ENCODE results near the gene SERPING1.

The SERPING1 gene

DNA sequence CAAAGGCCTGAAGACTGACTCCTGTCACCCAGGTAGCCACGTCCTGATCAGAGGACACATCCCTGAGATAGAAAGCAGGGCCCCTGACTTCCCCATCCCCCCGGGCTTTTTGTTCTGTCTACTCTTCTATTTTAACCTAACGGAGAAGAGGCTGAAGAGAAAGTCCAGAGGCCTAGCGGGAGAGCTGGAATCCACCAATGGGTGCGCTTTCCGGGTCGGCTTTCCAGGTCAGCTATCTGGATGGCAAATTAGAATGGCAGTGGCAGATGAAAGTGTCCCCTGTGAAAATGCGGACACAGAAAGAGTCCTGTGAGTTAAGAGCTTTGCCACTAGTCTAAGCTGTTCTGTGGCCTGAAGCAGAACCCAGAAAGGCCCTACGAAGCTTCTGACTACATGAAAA lies 13.1 kb upstream of the SERPING1 start:
- H2BK5ac ChIP-seq (ENCODE audit: low read depth, low read length, poor library complexity, severe bottlenecking), result no peak overlapping the region
- H4K8ac ChIP-seq (ENCODE audit: low read length), result no peak overlapping the region
- H3K27me3 ChIP-seq (ENCODE audit: control insufficient read depth in 1 of 2, insufficient read depth in 1 of 2, low read length in 2 of 2), result peaks cover 0 to 12% of the 10 kb centered on the region in 2 experiments
- H3K18ac ChIP-seq (ENCODE audit: low read depth in 1 of 2, low read length in 2 of 2), result no peak overlapping the region
- no peaks in the 10 kb centered on the region for H3K9me3 ChIP-seq (ENCODE audit: control insufficient read depth, low read length)
- H3K79me1 ChIP-seq (replicated peaks; ENCODE audit: low read length, poor library complexity, severe bottlenecking), result no peaks in the 10 kb centered on the region
- no peaks in the 10 kb centered on the region for H3K36me3 ChIP-seq (ENCODE audit: control insufficient read depth in 1 of 2, insufficient read depth in 2 of 2, low read depth in 1 of 2, low read length in 2 of 2)
- H3K4me2 ChIP-seq (ENCODE audit: low read length, poor library complexity, severe bottlenecking), result no peak overlapping the region
- H2BK12ac ChIP-seq (ENCODE audit: low read length in 2 of 2), result no peak overlapping the region
- no peak overlapping the region for H2AFZ ChIP-seq (ENCODE audit: low read depth, low read length)
- WGBS, result 82% methylated on average over 9 of the region's 9 CpGs
- H2AK5ac ChIP-seq (ENCODE audit: low read length, severe bottlenecking), result no peak overlapping the region
- DNase-seq, result no peak
- no peak overlapping the region for H4K91ac ChIP-seq (ENCODE audit: low read length)
- no peaks in the 10 kb centered on the region for H3K4me1 ChIP-seq (ENCODE audit: control insufficient read depth, insufficient read depth, low read depth, low read length)
- H3K9ac ChIP-seq (ENCODE audit: low read length), result no peak overlapping the region
- no peak overlapping the region for H3K4me3 ChIP-seq (ENCODE audit: insufficient read depth in 1 of 2, low read depth in 1 of 2, low read length in 2 of 2)
- H3K4ac ChIP-seq (ENCODE audit: low read depth in 1 of 2, low read length in 2 of 2), result no peak overlapping the region
- no peak overlapping the region for H2BK120ac ChIP-seq (ENCODE audit: low read depth, low read length)
- no peak overlapping the region for H3K27ac ChIP-seq (ENCODE audit: low read length, poor library complexity, severe bottlenecking)
- no peak overlapping the region for H3K23ac ChIP-seq (ENCODE audit: low read length in 2 of 2)
- H3K14ac ChIP-seq (ENCODE audit: low read length in 2 of 2), result no peak overlapping the region
- no peak overlapping the region for H2BK15ac ChIP-seq (ENCODE audit: low read depth, poor library complexity, severe bottlenecking)

- no peak overlapping the region for H3K18ac ChIP-seq (ENCODE audit: low read depth in 1 of 2, low read length in 2 of 2)
- H3K23ac ChIP-seq (ENCODE audit: low read length in 2 of 2), result no peak overlapping the region
- no peaks in the 10 kb centered on the region for H3K9me3 ChIP-seq (ENCODE audit: control insufficient read depth, low read length)
- H3K4ac ChIP-seq (ENCODE audit: low read depth in 1 of 2, low read length in 2 of 2), result no peak overlapping the region
- H2BK120ac ChIP-seq (ENCODE audit: low read depth, low read length), result no peak overlapping the region
- no peak overlapping the region for H3K4me3 ChIP-seq (ENCODE audit: insufficient read depth in 1 of 2, low read depth in 1 of 2, low read length in 2 of 2)
- no peaks in the 10 kb centered on the region for H3K4me1 ChIP-seq (ENCODE audit: control insufficient read depth, insufficient read depth, low read depth, low read length)
- H2BK12ac ChIP-seq (ENCODE audit: low read length in 2 of 2), result no peak overlapping the region
- H2AK5ac ChIP-seq (ENCODE audit: low read length, severe bottlenecking), result no peak overlapping the region
- no peak for DNase-seq
- H2BK15ac ChIP-seq (ENCODE audit: low read depth, poor library complexity, severe bottlenecking), result no peak overlapping the region
- H2AFZ ChIP-seq (ENCODE audit: low read depth, low read length), result no peak overlapping the region
- no peak overlapping the region for H2BK5ac ChIP-seq (ENCODE audit: low read depth, low read length, poor library complexity, severe bottlenecking)
- H4K91ac ChIP-seq (ENCODE audit: low read length), result no peak overlapping the region
- no peak overlapping the region for H3K14ac ChIP-seq (ENCODE audit: low read length in 2 of 2)
- peaks cover 0 to 12% of the 10 kb centered on the region in 2 experiments for H3K27me3 ChIP-seq (ENCODE audit: control insufficient read depth in 1 of 2, insufficient read depth in 1 of 2, low read length in 2 of 2)
- no peak overlapping the region for H3K27ac ChIP-seq (ENCODE audit: low read length, poor library complexity, severe bottlenecking)
- no peak overlapping the region for H3K4me2 ChIP-seq (ENCODE audit: low read length, poor library complexity, severe bottlenecking)
- H3K79me1 ChIP-seq (replicated peaks; ENCODE audit: low read length, poor library complexity, severe bottlenecking), result no peaks in the 10 kb centered on the region
- no peak overlapping the region for H4K8ac ChIP-seq (ENCODE audit: low read length)
- H3K9ac ChIP-seq (ENCODE audit: low read length), result no peak overlapping the region
- H3K36me3 ChIP-seq (ENCODE audit: control insufficient read depth in 1 of 2, insufficient read depth in 2 of 2, low read depth in 1 of 2, low read length in 2 of 2), result no peaks in the 10 kb centered on the region
Observed at GRCh38 chr11:57585301-57585700, 12.2 kb upstream of the SERPING1 start.

DNA sequence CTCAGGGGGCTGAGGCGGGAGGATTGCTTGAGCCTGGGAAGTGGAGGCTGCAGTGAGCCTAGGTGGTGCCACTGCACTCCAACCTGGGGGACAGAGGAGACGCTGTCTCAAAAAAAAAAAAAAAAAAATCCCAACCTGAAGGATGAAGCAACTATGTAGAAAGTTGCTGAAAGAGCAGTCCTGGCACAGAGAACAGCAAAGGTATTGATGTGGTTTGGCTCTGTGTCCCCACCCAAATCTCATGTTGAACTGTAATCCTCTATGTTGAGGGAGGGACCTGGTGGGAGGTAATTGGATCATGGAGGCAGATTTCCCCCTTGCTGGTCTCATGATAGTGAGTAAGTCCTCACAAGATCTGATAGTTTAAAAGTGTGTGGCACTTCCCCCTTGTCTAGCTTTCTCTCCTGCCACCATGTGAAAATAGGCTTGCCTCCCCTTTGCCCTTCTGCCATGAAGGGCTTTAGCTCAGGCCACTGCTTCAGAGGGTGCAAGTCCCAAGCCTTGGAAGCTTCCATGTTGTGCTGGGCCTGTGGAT lies 10.7 kb upstream of the SERPING1 start:
- Histone ChIP-seq H3K18ac (ENCODE audit: low read depth in 1 of 2, low read length in 2 of 2) (no peak overlapping the region), H4K8ac (ENCODE audit: low read length) (no peak overlapping the region), H3K4ac (ENCODE audit: low read depth in 1 of 2, low read length in 2 of 2) (no peak overlapping the region), H3K9me3 (ENCODE audit: control insufficient read depth, low read length) (no peaks in the 10 kb centered on the region), H3K27me3 (ENCODE audit: control insufficient read depth in 1 of 2, insufficient read depth in 1 of 2, low read length in 2 of 2) (peaks cover 0 to 12% of the 10 kb centered on the region in 2 experiments), H2AK5ac (ENCODE audit: low read length, severe bottlenecking) (no peak overlapping the region), H3K36me3 (ENCODE audit: control insufficient read depth in 1 of 2, insufficient read depth in 2 of 2, low read depth in 1 of 2, low read length in 2 of 2) (no peaks in the 10 kb centered on the region), H3K23ac (ENCODE audit: low read length in 2 of 2) (no peak overlapping the region), H3K14ac (ENCODE audit: low read length in 2 of 2) (no peak overlapping the region), H3K27ac (ENCODE audit: low read length, poor library complexity, severe bottlenecking) (no peak overlapping the region), H3K4me1 (ENCODE audit: control insufficient read depth, insufficient read depth, low read depth, low read length) (no peaks in the 10 kb centered on the region), H4K91ac (ENCODE audit: low read length) (no peak overlapping the region), H2BK12ac (ENCODE audit: low read length in 2 of 2) (no peak overlapping the region), H3K4me3 (ENCODE audit: insufficient read depth in 1 of 2, low read depth in 1 of 2, low read length in 2 of 2) (no peak overlapping the region), H3K9ac (ENCODE audit: low read length) (no peak overlapping the region), H2BK120ac (ENCODE audit: low read depth, low read length) (no peak overlapping the region), H2BK5ac (ENCODE audit: low read depth, low read length, poor library complexity, severe bottlenecking) (no peak overlapping the region), H2BK15ac (ENCODE audit: low read depth, poor library complexity, severe bottlenecking) (no peak overlapping the region), H3K79me1 (replicated peaks; ENCODE audit: low read length, poor library complexity, severe bottlenecking) (no peaks in the 10 kb centered on the region), H2AFZ (ENCODE audit: low read depth, low read length) (no peak overlapping the region), H3K4me2 (ENCODE audit: low read length, poor library complexity, severe bottlenecking) (no peak overlapping the region)
- DNase-seq, result no peak
- WGBS, result 86% methylated on average over 1 of the region's 2 CpGs

GRCh38 chr11:57588046-57588710 lies 9.3 kb upstream of the SERPING1 start:
- H3K79me1 ChIP-seq (replicated peaks; ENCODE audit: low read length, poor library complexity, severe bottlenecking), result no peaks in the 10 kb centered on the region
- no peak overlapping the region for H2BK120ac ChIP-seq (ENCODE audit: low read depth, low read length)
- H3K4ac ChIP-seq (ENCODE audit: low read depth in 1 of 2, low read length in 2 of 2), result no peak overlapping the region
- WGBS, result 100% methylated on average over 2 of the region's 3 CpGs
- no peak overlapping the region for H4K8ac ChIP-seq (ENCODE audit: low read length)
- H3K4me2 ChIP-seq (ENCODE audit: low read length, poor library complexity, severe bottlenecking), result no peak overlapping the region
- H3K4me1 ChIP-seq (ENCODE audit: control insufficient read depth, insufficient read depth, low read depth, low read length), result no peaks in the 10 kb centered on the region
- H3K9me3 ChIP-seq (ENCODE audit: control insufficient read depth, low read length), result no peaks in the 10 kb centered on the region
- no peak overlapping the region for H3K18ac ChIP-seq (ENCODE audit: low read depth in 1 of 2, low read length in 2 of 2)
- no peak overlapping the region for H3K23ac ChIP-seq (ENCODE audit: low read length in 2 of 2)
- no peak overlapping the region for H3K14ac ChIP-seq (ENCODE audit: low read length in 2 of 2)
- H4K91ac ChIP-seq (ENCODE audit: low read length), result no peak overlapping the region
- H2BK5ac ChIP-seq (ENCODE audit: low read depth, low read length, poor library complexity, severe bottlenecking), result no peak overlapping the region
- no peak overlapping the region for H3K27ac ChIP-seq (ENCODE audit: low read length, poor library complexity, severe bottlenecking)
- H2AFZ ChIP-seq (ENCODE audit: low read depth, low read length), result no peak overlapping the region
- H2BK12ac ChIP-seq (ENCODE audit: low read length in 2 of 2), result no peak overlapping the region
- no peak for DNase-seq
- H3K27me3 ChIP-seq (ENCODE audit: control insufficient read depth in 1 of 2, insufficient read depth in 1 of 2, low read length in 2 of 2), result peaks cover 0 to 16% of the 10 kb centered on the region in 2 experiments
- H3K4me3 ChIP-seq (ENCODE audit: insufficient read depth in 1 of 2, low read depth in 1 of 2, low read length in 2 of 2), result no peak overlapping the region
- no peak overlapping the region for H3K9ac ChIP-seq (ENCODE audit: low read length)
- H3K36me3 ChIP-seq (ENCODE audit: control insufficient read depth in 1 of 2, insufficient read depth in 2 of 2, low read depth in 1 of 2, low read length in 2 of 2), result no peaks in the 10 kb centered on the region
- H2AK5ac ChIP-seq (ENCODE audit: low read length, severe bottlenecking), result no peak overlapping the region
- no peak overlapping the region for H2BK15ac ChIP-seq (ENCODE audit: low read depth, poor library complexity, severe bottlenecking)
